Measurements from ENCODE around the gene BMP8B. TPM values are rescaled to one million over a fixed set of nuclear protein-coding genes. Genes with fewer than 3 reads are reported as not detected.
"Not testable (repeated sequence)": the region's sequence is repeated elsewhere in the genome, so short reads cannot be mapped to it uniquely, and the experiment has no call there.

The BMP8B gene
- total RNA-seq, 2 experiments from 2014 or later: 0.91 to 0.94 TPM

GRCh38 chr1:39763619-39764374, 24.9 kb downstream of the BMP8B start:
- POLR2A ChIA-PET, CTCF ChIA-PET: not testable (repeated sequence)

GRCh38 chr1:39762550-39763540, 25.8 kb downstream of the BMP8B start:
- POLR2A ChIA-PET: no interaction called here
- CTCF ChIA-PET: no interaction called here

- ChIA-PET CTCF (no interaction called here), POLR2A (no interaction called here)
Measured at GRCh38 chr1:39761557-39762260, 27.0 kb downstream of the BMP8B start.

- ChIA-PET CTCF (no interaction called here), POLR2A (no interaction called here)
Measured at GRCh38 chr1:39761016-39761415, 27.6 kb downstream of the BMP8B start.

- POLR2A ChIA-PET: no interaction called here
- CTCF ChIA-PET: no interaction called here
Measured at GRCh38 chr1:39760074-39761008, 28.3 kb downstream of the BMP8B start.

GRCh38 chr1:39759436-39759726, 29.3 kb downstream of the BMP8B start:
- ChIA-PET CTCF (no interaction called here), POLR2A (no interaction called here)

- ChIA-PET CTCF (no interaction called here), POLR2A (no interaction called here)
Measured at GRCh38 chr1:39758556-39759435, 29.9 kb downstream of the BMP8B start.

- ChIA-PET POLR2A (no interaction called here), CTCF (no interaction called here)
Measured at GRCh38 chr1:39757501-39757900, 31.2 kb downstream of the BMP8B start.

GRCh38 chr1:39755965-39756659, 32.6 kb downstream of the BMP8B start:
- ChIA-PET POLR2A (no interaction called here), CTCF (no interaction called here)

GRCh38 chr1:39754906-39755504, 33.7 kb downstream of the BMP8B start:
- POLR2A ChIA-PET: no interaction called here
- CTCF ChIA-PET: no interaction called here

- CTCF ChIA-PET: no interaction called here
- POLR2A ChIA-PET: no interaction called here
Measured at GRCh38 chr1:39754026-39754570, 34.6 kb downstream of the BMP8B start.

- ChIA-PET POLR2A (no interaction called here), CTCF (no interaction called here)
Measured at GRCh38 chr1:39753132-39754025, 35.3 kb downstream of the BMP8B start.

- ChIA-PET POLR2A (no interaction called here), CTCF (no interaction called here)
Measured at GRCh38 chr1:39752703-39753102, 36.0 kb downstream of the BMP8B start.

GRCh38 chr1:39751595-39751994, 37.1 kb downstream of the BMP8B start:
- CTCF ChIA-PET: no interaction called here
- POLR2A ChIA-PET: no interaction called here

- ChIA-PET CTCF (no interaction called here), POLR2A (interaction anchor here (0.5 kb wide), 1 partner anchor 117 kb away, joined by 3 read pairs; no protein-coding TSS in a partner anchor)
Measured at GRCh38 chr1:39745016-39745670, 43.5 kb downstream of the BMP8B start.
